ENCODE results near the gene LYRM1.
A peak's percentile ranks its signal among the peaks of the same experiment; 100 is the strongest.

The LYRM1 gene

GRCh38 chr16:20889625-20890275 is 10.8 kb upstream of the LYRM1 start:
- no peak overlapping the region for H2AFZ ChIP-seq (ENCODE audit: insufficient read depth, low read length, poor library complexity)
- H3K79me2 ChIP-seq (ENCODE audit: control insufficient read depth, insufficient read depth, low read length, poor library complexity), result peaks cover 3% of the 10 kb centered on the region
- WGBS (ENCODE audit: extremely low coverage, insufficient coverage, insufficient read length), result no CpG with 5 or more reads among the region's 4 CpGs
- peak in 1 of 2 donors; percentile 67 for DNase-seq
- no peak overlapping the region for H2BK120ac ChIP-seq (ENCODE audit: insufficient read depth, low read length, poor library complexity)
- H3K27ac ChIP-seq (ENCODE audit: low read depth, low read length), result no peak overlapping the region
- no peak overlapping the region for H2BK12ac ChIP-seq (ENCODE audit: low read length)
- no peaks in the 10 kb centered on the region for H3K9me3 ChIP-seq (ENCODE audit: insufficient read depth, low read depth, low read length)
- H3K14ac ChIP-seq (ENCODE audit: low read length), result no peak overlapping the region
- no peaks in the 10 kb centered on the region for H3K27me3 ChIP-seq (ENCODE audit: insufficient read depth, low read length)
- H4K8ac ChIP-seq (ENCODE audit: low read depth, low read length), result no peak overlapping the region
- H2AK5ac ChIP-seq (ENCODE audit: low read length), result no peak overlapping the region
- no peak overlapping the region for H3K4me2 ChIP-seq (ENCODE audit: low read length)
- no peak overlapping the region for H3K4ac ChIP-seq (ENCODE audit: low read depth, low read length)
- no peak overlapping the region for H4K91ac ChIP-seq (ENCODE audit: low read depth, low read length)
- no peak overlapping the region for H3K4me3 ChIP-seq (ENCODE audit: low read depth, low read length)
- H3K79me1 ChIP-seq (ENCODE audit: low read length), result no peaks in the 10 kb centered on the region
- H3K23ac ChIP-seq (ENCODE audit: low read length), result no peak overlapping the region
- no peak overlapping the region for H2BK5ac ChIP-seq (ENCODE audit: low read depth, low read length, poor library complexity)
- no peak overlapping the region for H3K9ac ChIP-seq (ENCODE audit: low read length)
- H3K4me1 ChIP-seq (ENCODE audit: control insufficient read depth in 1 of 2, insufficient read depth in 2 of 2, low read length in 2 of 2), result peaks cover 3 to 5% of the 10 kb centered on the region in 2 experiments
- H3K18ac ChIP-seq (ENCODE audit: low read length), result no peak overlapping the region
- no peak overlapping the region for H4K12ac ChIP-seq (ENCODE audit: low read depth, low read length)
- H3K36me3 ChIP-seq (ENCODE audit: control insufficient read depth in 1 of 2, insufficient read depth in 2 of 2, low read length in 2 of 2), result peaks cover 4 to 14% of the 10 kb centered on the region in 2 experiments

- H4K8ac ChIP-seq (ENCODE audit: low read depth, low read length), result no peak overlapping the region
- no peak overlapping the region for H3K4ac ChIP-seq (ENCODE audit: low read depth, low read length)
- no peak overlapping the region for H2BK120ac ChIP-seq (ENCODE audit: insufficient read depth, low read length, poor library complexity)
- no peak overlapping the region for H2BK12ac ChIP-seq (ENCODE audit: low read length)
- DNase-seq, result no peak
- peaks cover 3 to 7% of the 10 kb centered on the region in 2 experiments for H3K4me1 ChIP-seq (ENCODE audit: control insufficient read depth in 1 of 2, insufficient read depth in 2 of 2, low read length in 2 of 2)
- H3K4me3 ChIP-seq (ENCODE audit: low read depth, low read length), result no peak overlapping the region
- H3K79me2 ChIP-seq (ENCODE audit: control insufficient read depth, insufficient read depth, low read length, poor library complexity), result peaks cover 4% of the 10 kb centered on the region
- no peak overlapping the region for H3K4me2 ChIP-seq (ENCODE audit: low read length)
- no peak overlapping the region for H2AK5ac ChIP-seq (ENCODE audit: low read length)
- no peak overlapping the region for H3K27ac ChIP-seq (ENCODE audit: low read depth, low read length)
- no peak overlapping the region for H4K91ac ChIP-seq (ENCODE audit: low read depth, low read length)
- peaks cover 2 to 21% of the 10 kb centered on the region in 2 experiments for H3K36me3 ChIP-seq (ENCODE audit: control insufficient read depth in 1 of 2, insufficient read depth in 2 of 2, low read length in 2 of 2)
- H3K79me1 ChIP-seq (ENCODE audit: low read length), result no peaks in the 10 kb centered on the region
- H4K12ac ChIP-seq (ENCODE audit: low read depth, low read length), result no peak overlapping the region
- no peak overlapping the region for H2BK5ac ChIP-seq (ENCODE audit: low read depth, low read length, poor library complexity)
- no peaks in the 10 kb centered on the region for H3K27me3 ChIP-seq (ENCODE audit: insufficient read depth, low read length)
- no peak overlapping the region for H2AFZ ChIP-seq (ENCODE audit: insufficient read depth, low read length, poor library complexity)
- no peak overlapping the region for H3K23ac ChIP-seq (ENCODE audit: low read length)
- WGBS (ENCODE audit: extremely low coverage, insufficient coverage, insufficient read length), result no CpG with 5 or more reads among the region's 2 CpGs
- no peaks in the 10 kb centered on the region for H3K9me3 ChIP-seq (ENCODE audit: insufficient read depth, low read depth, low read length)
- H3K18ac ChIP-seq (ENCODE audit: low read length), result no peak overlapping the region
- H3K14ac ChIP-seq (ENCODE audit: low read length), result no peak overlapping the region
- no peak overlapping the region for H3K9ac ChIP-seq (ENCODE audit: low read length)
These were observed 6.2 kb upstream of the LYRM1 start for GRCh38 chr16:20894388-20894787.

GRCh38 chr16:20897253-20897897 is 3.2 kb upstream of the LYRM1 start:
- H3K9ac ChIP-seq (ENCODE audit: low read length), result no peak overlapping the region
- H2AFZ ChIP-seq (ENCODE audit: insufficient read depth, low read length, poor library complexity), result no peak overlapping the region
- H3K9me3 ChIP-seq (ENCODE audit: insufficient read depth, low read depth, low read length), result no peaks in the 10 kb centered on the region
- peaks cover 0 to 13% of the 10 kb centered on the region in 2 experiments for H3K36me3 ChIP-seq (ENCODE audit: control insufficient read depth in 1 of 2, insufficient read depth in 2 of 2, low read length in 2 of 2)
- no peaks in the 10 kb centered on the region for H3K27me3 ChIP-seq (ENCODE audit: insufficient read depth, low read length)
- H3K4me3 ChIP-seq (ENCODE audit: low read depth, low read length), result no peak overlapping the region
- H3K14ac ChIP-seq (ENCODE audit: low read length), result no peak overlapping the region
- no peak overlapping the region for H4K12ac ChIP-seq (ENCODE audit: low read depth, low read length)
- H2BK5ac ChIP-seq (ENCODE audit: low read depth, low read length, poor library complexity), result no peak overlapping the region
- H4K91ac ChIP-seq (ENCODE audit: low read depth, low read length), result no peak overlapping the region
- H3K79me1 ChIP-seq (ENCODE audit: low read length), result peaks cover 19% of the 10 kb centered on the region
- no peak overlapping the region for H4K8ac ChIP-seq (ENCODE audit: low read depth, low read length)
- H2BK120ac ChIP-seq (ENCODE audit: insufficient read depth, low read length, poor library complexity), result no peak overlapping the region
- H3K27ac ChIP-seq (ENCODE audit: low read depth, low read length), result no peak overlapping the region
- H2AK5ac ChIP-seq (ENCODE audit: low read length), result no peak overlapping the region
- no peak overlapping the region for H3K4me2 ChIP-seq (ENCODE audit: low read length)
- no CpG with 5 or more reads among the region's 4 CpGs for WGBS (ENCODE audit: extremely low coverage, insufficient coverage, insufficient read length)
- H3K4me1 ChIP-seq (ENCODE audit: control insufficient read depth in 1 of 2, insufficient read depth in 2 of 2, low read length in 2 of 2), result peaks cover 3 to 6% of the 10 kb centered on the region in 2 experiments
- H3K23ac ChIP-seq (ENCODE audit: low read length), result no peak overlapping the region
- peak in 1 of 2 donors; percentile 57 for DNase-seq
- peak overlapping the region; percentile 60 for H3K4ac ChIP-seq (ENCODE audit: low read depth, low read length)
- H3K18ac ChIP-seq (ENCODE audit: low read length), result no peak overlapping the region
- peaks cover 12% of the 10 kb centered on the region for H3K79me2 ChIP-seq (ENCODE audit: control insufficient read depth, insufficient read depth, low read length, poor library complexity)
- no peak overlapping the region for H2BK12ac ChIP-seq (ENCODE audit: low read length)

- H3K9ac ChIP-seq (ENCODE audit: low read length), result no peak overlapping the region
- H2AK5ac ChIP-seq (ENCODE audit: low read length), result no peak overlapping the region
- H3K4me2 ChIP-seq (ENCODE audit: low read length), result peak overlapping the region; percentile 2
- H3K18ac ChIP-seq (ENCODE audit: low read length), result no peak overlapping the region
- no peak overlapping the region for H4K91ac ChIP-seq (ENCODE audit: low read depth, low read length)
- no peak for DNase-seq
- H3K79me1 ChIP-seq (ENCODE audit: low read length), result peaks cover 19% of the 10 kb centered on the region
- no peak overlapping the region for H3K23ac ChIP-seq (ENCODE audit: low read length)
- H3K27me3 ChIP-seq (ENCODE audit: insufficient read depth, low read length), result no peaks in the 10 kb centered on the region
- peaks cover 0 to 13% of the 10 kb centered on the region in 2 experiments for H3K36me3 ChIP-seq (ENCODE audit: control insufficient read depth in 1 of 2, insufficient read depth in 2 of 2, low read length in 2 of 2)
- H2AFZ ChIP-seq (ENCODE audit: insufficient read depth, low read length, poor library complexity), result no peak overlapping the region
- no peak overlapping the region for H2BK12ac ChIP-seq (ENCODE audit: low read length)
- WGBS (ENCODE audit: extremely low coverage, insufficient coverage, insufficient read length), result no CpG with 5 or more reads among the region's 3 CpGs
- peaks cover 12% of the 10 kb centered on the region for H3K79me2 ChIP-seq (ENCODE audit: control insufficient read depth, insufficient read depth, low read length, poor library complexity)
- peaks cover 3 to 6% of the 10 kb centered on the region in 2 experiments for H3K4me1 ChIP-seq (ENCODE audit: control insufficient read depth in 1 of 2, insufficient read depth in 2 of 2, low read length in 2 of 2)
- H3K4ac ChIP-seq (ENCODE audit: low read depth, low read length), result no peak overlapping the region
- no peak overlapping the region for H2BK5ac ChIP-seq (ENCODE audit: low read depth, low read length, poor library complexity)
- H3K14ac ChIP-seq (ENCODE audit: low read length), result no peak overlapping the region
- no peak overlapping the region for H2BK120ac ChIP-seq (ENCODE audit: insufficient read depth, low read length, poor library complexity)
- H3K27ac ChIP-seq (ENCODE audit: low read depth, low read length), result no peak overlapping the region
- no peak overlapping the region for H3K4me3 ChIP-seq (ENCODE audit: low read depth, low read length)
- no peak overlapping the region for H4K12ac ChIP-seq (ENCODE audit: low read depth, low read length)
- H3K9me3 ChIP-seq (ENCODE audit: insufficient read depth, low read depth, low read length), result no peaks in the 10 kb centered on the region
- no peak overlapping the region for H4K8ac ChIP-seq (ENCODE audit: low read depth, low read length)
These were observed 2.6 kb upstream of the LYRM1 start for GRCh38 chr16:20897922-20898321.
